ENCODE data around the gene THYN1. TPM values are rescaled to one million over a fixed set of nuclear protein-coding genes. Genes with fewer than 3 reads are reported as not detected.

Gene THYN1
- total and polyA plus RNA-seq, 2 donors (not counting 1 experiment from before 2014, with no cell fraction given) = 54.9 to 88.7 TPM

DNA sequence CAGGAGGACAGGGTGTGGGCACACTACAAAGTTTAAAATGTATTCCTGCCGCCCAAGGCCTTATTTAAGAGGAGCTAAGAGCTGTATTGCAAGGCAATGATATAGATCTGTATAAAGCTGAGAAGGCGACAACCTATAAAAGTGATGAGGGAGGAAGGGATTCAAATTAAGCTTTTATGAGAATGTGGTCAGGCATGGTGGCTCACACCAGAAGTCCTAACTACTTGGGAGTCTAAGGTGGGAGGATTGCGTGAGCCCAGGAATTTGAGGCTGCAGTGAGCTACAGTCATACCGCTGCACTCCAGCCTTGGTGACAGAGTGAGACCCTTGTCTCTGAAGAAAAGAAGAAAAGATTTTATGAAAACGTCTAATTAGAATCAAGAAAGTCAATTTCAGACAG lies 13.3 kb upstream of the THYN1 start:
- Histone ChIP-seq H4K20me1 (ENCODE audit: control insufficient read depth, extremely low read depth, insufficient read depth, low read length) (no peaks in the 10 kb centered on the region), H3K79me2 (ENCODE audit: control insufficient read depth, insufficient read depth, low read length) (no peaks in the 10 kb centered on the region), H3K27ac (ENCODE audit: insufficient read depth, low read length) (no peak overlapping the region), H2AFZ (ENCODE audit: low read length) (no peak overlapping the region), H3K4me1 (ENCODE audit: control insufficient read depth, extremely low read depth, insufficient read depth, low read length) (no peaks in the 10 kb centered on the region), H3K4me2 (ENCODE audit: extremely low read depth, insufficient read depth, low read length) (no peak overlapping the region), H3K36me3 (ENCODE audit: control insufficient read depth, insufficient read depth, low read length) (peaks cover 3% of the 10 kb centered on the region), H3K9me3 (ENCODE audit: control insufficient read depth, insufficient read depth, low read depth, low read length) (no peaks in the 10 kb centered on the region), H3K27me3 (ENCODE audit: control insufficient read depth, insufficient read depth, low read length) (no peaks in the 10 kb centered on the region), H3K4me3 (replicated peaks in 1 of 4; ENCODE audit: control extremely low read depth in 1 of 4, insufficient read depth in 1 of 4, low read depth in 3 of 4, low read length in 4 of 4) (no peak overlapping the region), H3K9ac (ENCODE audit: insufficient read depth, low read length) (no peak overlapping the region)
- no peak for DNase-seq (ENCODE audit: low read depth in 2 of 2)
- TF ChIP-seq, protein P1, sequence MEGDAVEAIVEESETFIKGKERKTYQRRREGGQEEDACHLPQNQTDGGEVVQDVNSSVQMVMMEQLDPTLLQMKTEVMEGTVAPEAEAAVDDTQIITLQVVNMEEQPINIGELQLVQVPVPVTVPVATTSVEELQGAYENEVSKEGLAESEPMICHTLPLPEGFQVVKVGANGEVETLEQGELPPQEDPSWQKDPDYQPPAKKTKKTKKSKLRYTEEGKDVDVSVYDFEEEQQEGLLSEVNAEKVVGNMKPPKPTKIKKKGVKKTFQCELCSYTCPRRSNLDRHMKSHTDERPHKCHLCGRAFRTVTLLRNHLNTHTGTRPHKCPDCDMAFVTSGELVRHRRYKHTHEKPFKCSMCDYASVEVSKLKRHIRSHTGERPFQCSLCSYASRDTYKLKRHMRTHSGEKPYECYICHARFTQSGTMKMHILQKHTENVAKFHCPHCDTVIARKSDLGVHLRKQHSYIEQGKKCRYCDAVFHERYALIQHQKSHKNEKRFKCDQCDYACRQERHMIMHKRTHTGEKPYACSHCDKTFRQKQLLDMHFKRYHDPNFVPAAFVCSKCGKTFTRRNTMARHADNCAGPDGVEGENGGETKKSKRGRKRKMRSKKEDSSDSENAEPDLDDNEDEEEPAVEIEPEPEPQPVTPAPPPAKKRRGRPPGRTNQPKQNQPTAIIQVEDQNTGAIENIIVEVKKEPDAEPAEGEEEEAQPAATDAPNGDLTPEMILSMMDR (conservative IDR thresholded peaks at IDR 0.05 in 1 of 2, IDR thresholded peaks at IDR 0.05 in 1 of 2; ENCODE audit: low read depth in 1 of 2, low read length in 2 of 2) = no peak
- TF ChIP-seq EZH2 (IDR thresholded peaks at IDR 0.05; ENCODE audit: low read length, missing control alignments) = no peak

DNA sequence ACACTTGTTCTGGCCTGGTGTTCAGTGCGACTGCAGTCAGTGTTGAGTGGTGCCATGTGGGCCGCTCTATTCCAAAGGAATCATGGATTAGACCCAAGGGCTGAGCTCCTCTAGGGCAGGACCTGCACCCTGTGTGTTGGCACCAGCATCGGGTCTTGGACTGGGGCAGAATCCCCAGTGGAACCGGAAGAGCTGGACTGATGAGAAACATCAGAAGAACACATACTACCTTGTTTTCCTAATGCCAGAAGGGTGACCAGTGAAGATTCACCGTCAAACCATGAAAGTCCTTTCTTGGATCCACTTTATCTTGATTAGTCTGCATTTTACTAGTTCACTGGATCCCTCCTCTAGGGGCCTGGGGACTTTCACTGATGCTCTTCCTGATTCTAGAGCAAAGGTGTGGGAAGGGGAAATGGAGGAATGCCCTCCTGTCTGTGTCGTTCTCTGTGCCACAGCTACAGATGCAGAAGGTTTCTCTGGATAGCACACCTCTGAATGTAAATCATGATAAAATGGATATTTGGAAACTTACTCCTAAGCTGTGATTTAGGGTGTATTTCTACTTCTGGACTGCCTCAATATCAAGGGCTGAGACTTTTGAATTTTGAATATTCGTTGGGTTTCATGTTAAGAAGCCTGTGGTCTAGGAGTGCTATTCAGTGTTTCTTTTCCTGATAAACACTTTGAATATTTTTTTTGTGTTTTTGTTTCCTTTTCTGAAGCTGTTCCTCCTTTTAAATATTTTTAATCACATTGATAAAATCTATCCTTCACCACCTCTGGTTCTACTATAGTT lies 12.0 kb upstream of the THYN1 start:
- no peak overlapping the region for H3K27ac ChIP-seq (ENCODE audit: insufficient read depth, low read length)
- TF ChIP-seq, protein P1 (conservative IDR thresholded peaks at IDR 0.05 in 1 of 2, IDR thresholded peaks at IDR 0.05 in 1 of 2; ENCODE audit: low read depth in 1 of 2, low read length in 2 of 2) = no peak
- TF ChIP-seq EZH2 (IDR thresholded peaks at IDR 0.05; ENCODE audit: low read length, missing control alignments) = no peak
- DNase-seq (ENCODE audit: low read depth in 2 of 2) = no peak
- H4K20me1 ChIP-seq (ENCODE audit: control insufficient read depth, extremely low read depth, insufficient read depth, low read length) = no peaks in the 10 kb centered on the region
- no peaks in the 10 kb centered on the region for H3K79me2 ChIP-seq (ENCODE audit: control insufficient read depth, insufficient read depth, low read length)
- H3K4me2 ChIP-seq (ENCODE audit: extremely low read depth, insufficient read depth, low read length) = no peak overlapping the region
- H3K4me1 ChIP-seq (ENCODE audit: control insufficient read depth, extremely low read depth, insufficient read depth, low read length) = no peaks in the 10 kb centered on the region
- peaks cover 3% of the 10 kb centered on the region for H3K36me3 ChIP-seq (ENCODE audit: control insufficient read depth, insufficient read depth, low read length)
- no peak overlapping the region for H3K4me3 ChIP-seq (replicated peaks in 1 of 4; ENCODE audit: control extremely low read depth in 1 of 4, insufficient read depth in 1 of 4, low read depth in 3 of 4, low read length in 4 of 4)
- no peak overlapping the region for H3K9ac ChIP-seq (ENCODE audit: insufficient read depth, low read length)
- no peaks in the 10 kb centered on the region for H3K27me3 ChIP-seq (ENCODE audit: control insufficient read depth, insufficient read depth, low read length)
- no peak overlapping the region for H2AFZ ChIP-seq (ENCODE audit: low read length)
- H3K9me3 ChIP-seq (ENCODE audit: control insufficient read depth, insufficient read depth, low read depth, low read length) = no peaks in the 10 kb centered on the region

GRCh38 chr11:134261626-134262488 lies 8.7 kb upstream of the THYN1 start:
- no peaks in the 10 kb centered on the region for H3K4me1 ChIP-seq (ENCODE audit: control insufficient read depth, extremely low read depth, insufficient read depth, low read length)
- H3K4me3 ChIP-seq (replicated peaks in 1 of 4; ENCODE audit: control extremely low read depth in 1 of 4, insufficient read depth in 1 of 4, low read depth in 3 of 4, low read length in 4 of 4) = no peak overlapping the region
- H3K36me3 ChIP-seq (ENCODE audit: control insufficient read depth, insufficient read depth, low read length) = peaks cover 4% of the 10 kb centered on the region
- no peaks in the 10 kb centered on the region for H3K9me3 ChIP-seq (ENCODE audit: control insufficient read depth, insufficient read depth, low read depth, low read length)
- H3K4me2 ChIP-seq (ENCODE audit: extremely low read depth, insufficient read depth, low read length) = no peak overlapping the region
- DNase-seq (ENCODE audit: low read depth in 2 of 2) = no peak
- no peaks in the 10 kb centered on the region for H3K27me3 ChIP-seq (ENCODE audit: control insufficient read depth, insufficient read depth, low read length)
- H2AFZ ChIP-seq (ENCODE audit: low read length) = no peak overlapping the region
- H3K79me2 ChIP-seq (ENCODE audit: control insufficient read depth, insufficient read depth, low read length) = no peaks in the 10 kb centered on the region
- no peak overlapping the region for H3K27ac ChIP-seq (ENCODE audit: insufficient read depth, low read length)
- H4K20me1 ChIP-seq (ENCODE audit: control insufficient read depth, extremely low read depth, insufficient read depth, low read length) = no peaks in the 10 kb centered on the region
- H3K9ac ChIP-seq (ENCODE audit: insufficient read depth, low read length) = no peak overlapping the region
- TF ChIP-seq, protein P1 (conservative IDR thresholded peaks at IDR 0.05 in 1 of 2, IDR thresholded peaks at IDR 0.05 in 1 of 2; ENCODE audit: low read depth in 1 of 2, low read length in 2 of 2) = peak; percentile 33 to 56
- TF ChIP-seq EZH2 (IDR thresholded peaks at IDR 0.05; ENCODE audit: low read length, missing control alignments) = no peak
